ENCODE measurements around the gene NF1.
A peak's percentile ranks its signal among the peaks of the same experiment; 100 is the strongest.

NF1 gene

GRCh38 chr17:31052187-31052889 lies 42.4 kb upstream of the NF1 start:
- peak; percentile 94 to 97 for DNase-seq (ENCODE audit: low read depth in 2 of 2)
- no peak for TF ChIP-seq CTCF (IDR thresholded peaks at IDR 0.05; ENCODE audit: low read depth, low read length)
- peak overlapping the region in 1 of 2 donors; percentile 18 for H3K4me3 ChIP-seq (replicated peaks in 1 of 2; ENCODE audit: low read depth in 2 of 2, low read length in 2 of 2)

GRCh38 chr17:31053071-31053470 lies 41.7 kb upstream of the NF1 start:
- no peak overlapping the region for H3K4me3 ChIP-seq (replicated peaks in 1 of 2; ENCODE audit: low read depth in 2 of 2, low read length in 2 of 2)
- no peak for DNase-seq (ENCODE audit: low read depth in 2 of 2)
- no peak for TF ChIP-seq CTCF (IDR thresholded peaks at IDR 0.05; ENCODE audit: low read depth, low read length)

GRCh38 chr17:31054761-31055160 lies 40.0 kb upstream of the NF1 start:
- no peak for DNase-seq (ENCODE audit: low read depth in 2 of 2)
- no peak overlapping the region for H3K4me3 ChIP-seq (replicated peaks in 1 of 2; ENCODE audit: low read depth in 2 of 2, low read length in 2 of 2)
- no peak for TF ChIP-seq CTCF (IDR thresholded peaks at IDR 0.05; ENCODE audit: low read depth, low read length)

DNA sequence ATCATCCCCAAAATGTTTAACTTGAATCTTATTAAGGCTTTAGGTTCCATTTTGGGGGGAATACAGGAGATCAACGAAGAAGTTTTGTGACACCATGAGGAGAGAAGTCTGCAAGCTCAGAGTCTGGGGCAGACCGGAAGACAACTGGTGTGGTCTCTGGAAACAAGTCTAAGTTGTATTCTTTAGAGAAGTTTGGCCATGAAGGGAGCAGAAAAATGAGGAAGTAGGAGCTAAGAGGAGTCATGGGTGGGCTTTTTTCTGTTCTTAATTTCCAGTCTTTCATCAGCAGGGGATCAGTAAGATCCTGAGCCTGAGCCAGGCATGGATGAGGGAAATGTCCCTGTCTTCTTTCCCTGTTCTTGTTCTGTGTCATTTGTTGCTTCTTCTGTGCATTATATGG lies 35.8 kb upstream of the NF1 start:
- TF ChIP-seq CTCF (IDR thresholded peaks at IDR 0.05; ENCODE audit: low read depth, low read length), result no peak
- H3K4me3 ChIP-seq (replicated peaks in 1 of 2; ENCODE audit: low read depth in 2 of 2, low read length in 2 of 2), result no peak overlapping the region

GRCh38 chr17:31060791-31061550 lies 33.8 kb upstream of the NF1 start:
- DNase-seq (ENCODE audit: low read depth in 2 of 2), result no peak
- TF ChIP-seq CTCF (IDR thresholded peaks at IDR 0.05; ENCODE audit: low read depth, low read length), result no peak
- H3K4me3 ChIP-seq (replicated peaks in 1 of 2; ENCODE audit: low read depth in 2 of 2, low read length in 2 of 2), result no peak overlapping the region

More for the DNA sequence above, 35.8 kb upstream of the NF1 start:
- no peak for DNase-seq (ENCODE audit: low read depth in 2 of 2)

DNA sequence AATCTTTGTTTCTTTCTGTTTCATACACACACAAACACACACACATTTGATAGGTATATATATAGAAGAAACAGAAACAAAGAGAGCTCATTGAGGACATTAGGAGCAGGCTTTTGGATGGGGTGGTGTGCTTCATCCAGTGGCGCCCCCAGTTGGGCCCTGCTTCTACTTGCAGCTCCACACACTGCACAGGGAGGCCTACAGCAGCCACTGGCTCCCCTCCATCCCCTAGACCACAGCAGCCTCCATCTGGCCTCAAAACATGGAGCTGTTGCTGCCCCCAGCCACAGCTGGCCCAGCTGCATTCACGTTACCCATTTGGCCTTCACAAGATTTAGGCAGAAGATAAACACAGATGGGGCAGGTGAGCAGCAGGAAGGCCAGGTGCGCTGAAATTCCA lies 33.1 kb upstream of the NF1 start:
- TF ChIP-seq CTCF (IDR thresholded peaks at IDR 0.05; ENCODE audit: low read depth, low read length), result peak; percentile 20
- no peak for DNase-seq (ENCODE audit: low read depth in 2 of 2)

More for the DNA sequence above, 33.1 kb upstream of the NF1 start:
- H3K4me3 ChIP-seq (replicated peaks in 1 of 2; ENCODE audit: low read depth in 2 of 2, low read length in 2 of 2), result no peak overlapping the region

Data from cardiac fibroblast (primary cell).